ENCODE data around the gene TRIM68.

- no peak for TF ChIP-seq GATA2 (IDR thresholded peaks at IDR 0.05; ENCODE audit: low read depth, low read length)
- no peak for TF ChIP-seq GATA3 (IDR thresholded peaks at IDR 0.05; ENCODE audit: low read depth, low read length)
These were observed 37.9 kb upstream of the TRIM68 start for GRCh38 chr11:4645974-4646373.
